Fibroblast of skin of left quadriceps (primary cell): ENCODE data around the gene SERINC2.
"Not testable (repeated sequence)": the region's sequence is repeated elsewhere in the genome, so short reads cannot be mapped to it uniquely, and the experiment has no call there.

Experiments used
- DNase-seq, 2 experiments: peaks; one replicate each; pipeline ENCODE4 v3.0.0-alpha.2; 2013; ENCODE audit warnings: low read depth in 2 of 2

The SERINC2 gene

GRCh38 chr1:31470794-31471315 lies 57.8 kb downstream of the SERINC2 start:
- no peak for DNase-seq

- DNase-seq, result not testable (repeated sequence)
These were observed 58.7 kb downstream of the SERINC2 start for GRCh38 chr1:31471452-31472313.

- not testable (repeated sequence) for DNase-seq
These were observed 59.3 kb downstream of the SERINC2 start for GRCh38 chr1:31472314-31472651.

- DNase-seq, result not testable (repeated sequence)
These were observed 59.7 kb downstream of the SERINC2 start for GRCh38 chr1:31472673-31473072.

- DNase-seq, result not testable (repeated sequence)
These were observed 60.5 kb downstream of the SERINC2 start for GRCh38 chr1:31473508-31473907.

- DNase-seq, result not testable (repeated sequence)
These were observed 61.6 kb downstream of the SERINC2 start for GRCh38 chr1:31474567-31474966.

- no peak for DNase-seq
These were observed 64.2 kb downstream of the SERINC2 start for GRCh38 chr1:31476891-31477846.

GRCh38 chr1:31478167-31478566 lies 65.2 kb downstream of the SERINC2 start:
- DNase-seq, result no peak

GRCh38 chr1:31479811-31480210 lies 66.8 kb downstream of the SERINC2 start:
- DNase-seq, result no peak

- not testable (repeated sequence) for DNase-seq
These were observed 67.4 kb downstream of the SERINC2 start for GRCh38 chr1:31480426-31480825.

- DNase-seq, result no peak
These were observed 69.5 kb downstream of the SERINC2 start for GRCh38 chr1:31482482-31483011.

- DNase-seq, result peak; percentile 98
These were observed 70.3 kb downstream of the SERINC2 start for GRCh38 chr1:31483012-31483946.
